Nephron progenitor cell (in vitro differentiated cells): ENCODE results near the gene PRPF18.

ENCODE experiments used
- DNase-seq: peaks from one replicate; pipeline ENCODE4 v3.0.0; 2021
- H3K27ac Mint-ChIP-seq: 2 replicates; pipeline ENCODE4 v1.8.0; 2021; ENCODE audit warnings: mild to moderate bottlenecking, moderate library complexity, mixed read lengths
- H3K27me3 Mint-ChIP-seq: 2 replicates; pipeline ENCODE4 v1.8.0; 2021; ENCODE audit warnings: mild to moderate bottlenecking, low read depth, mixed read lengths; ENCODE audit not compliant: poor library complexity
- H3K36me3 Mint-ChIP-seq: 2 replicates; pipeline ENCODE4 v1.8.0; 2021; ENCODE audit warnings: low read depth, mixed read lengths
- H3K4me1 Mint-ChIP-seq: 2 replicates; pipeline ENCODE4 v1.8.0; 2021; ENCODE audit warnings: mixed read lengths
- H3K4me3 Mint-ChIP-seq: 2 replicates; pipeline ENCODE4 v1.8.0; 2021; ENCODE audit warnings: mild to moderate bottlenecking, moderate library complexity, mixed read lengths
- H3K9me3 Mint-ChIP-seq: 2 replicates; pipeline ENCODE4 v1.8.0; 2021; ENCODE audit warnings: mild to moderate bottlenecking, moderate library complexity, mixed read lengths
- CTCF ChIP-seq: fragments of 200-600 bp; sonication (generic); IDR thresholded peaks from 2 replicates; pipeline ENCODE4 v1.5.0; 2021; ENCODE audit warnings: antibody characterized with exemption

PRPF18 gene

GRCh38 chr10:13612654-13613373, 26.0 kb downstream of the PRPF18 start:
- H3K4me3 Mint-ChIP-seq: no peak overlapping the region
- H3K4me1 Mint-ChIP-seq: peaks cover 39% of the 10 kb centered on the region
- H3K27ac Mint-ChIP-seq: no peak overlapping the region
- no peaks in the 10 kb centered on the region for H3K27me3 Mint-ChIP-seq
- no peak for TF ChIP-seq CTCF
- DNase-seq: no peak
- no peaks in the 10 kb centered on the region for H3K9me3 Mint-ChIP-seq
- H3K36me3 Mint-ChIP-seq: peaks cover 47% of the 10 kb centered on the region

DNA sequence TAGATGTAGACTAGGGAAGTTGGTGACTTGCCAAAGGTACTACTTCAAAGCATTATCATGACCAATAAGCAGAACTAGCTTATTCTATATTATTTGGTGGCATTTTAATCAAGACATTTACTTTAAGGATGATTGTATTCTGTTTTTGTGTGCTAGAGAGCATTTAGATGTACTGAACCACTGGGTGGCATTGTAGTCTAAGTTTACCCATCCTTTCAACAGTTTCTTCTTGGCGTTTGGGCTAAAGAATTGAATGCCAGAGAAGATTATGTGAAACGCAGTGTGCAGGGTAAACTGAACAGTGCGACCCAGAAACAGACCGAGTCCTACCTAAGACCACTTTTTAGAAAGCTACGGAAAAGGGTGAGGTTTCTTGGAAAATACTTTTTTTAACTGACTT, 26.8 kb downstream of the PRPF18 start:
- Mint-ChIP-seq H3K36me3 (peaks cover 53% of the 10 kb centered on the region), H3K4me3 (no peak overlapping the region), H3K27ac (no peak overlapping the region), H3K4me1 (peaks cover 39% of the 10 kb centered on the region), H3K9me3 (no peaks in the 10 kb centered on the region), H3K27me3 (no peaks in the 10 kb centered on the region)
- peak; percentile 27 for TF ChIP-seq CTCF
- DNase-seq: no peak

- no peak for TF ChIP-seq CTCF
- Mint-ChIP-seq H3K27me3 (no peaks in the 10 kb centered on the region), H3K27ac (peak overlapping the region; percentile 97), H3K36me3 (peaks cover 56% of the 10 kb centered on the region), H3K4me3 (no peak overlapping the region), H3K9me3 (no peaks in the 10 kb centered on the region), H3K4me1 (peaks cover 39% of the 10 kb centered on the region)
- DNase-seq: peak; percentile 41
Measured at GRCh38 chr10:13614530-13615332, 28.0 kb downstream of the PRPF18 start.

DNA sequence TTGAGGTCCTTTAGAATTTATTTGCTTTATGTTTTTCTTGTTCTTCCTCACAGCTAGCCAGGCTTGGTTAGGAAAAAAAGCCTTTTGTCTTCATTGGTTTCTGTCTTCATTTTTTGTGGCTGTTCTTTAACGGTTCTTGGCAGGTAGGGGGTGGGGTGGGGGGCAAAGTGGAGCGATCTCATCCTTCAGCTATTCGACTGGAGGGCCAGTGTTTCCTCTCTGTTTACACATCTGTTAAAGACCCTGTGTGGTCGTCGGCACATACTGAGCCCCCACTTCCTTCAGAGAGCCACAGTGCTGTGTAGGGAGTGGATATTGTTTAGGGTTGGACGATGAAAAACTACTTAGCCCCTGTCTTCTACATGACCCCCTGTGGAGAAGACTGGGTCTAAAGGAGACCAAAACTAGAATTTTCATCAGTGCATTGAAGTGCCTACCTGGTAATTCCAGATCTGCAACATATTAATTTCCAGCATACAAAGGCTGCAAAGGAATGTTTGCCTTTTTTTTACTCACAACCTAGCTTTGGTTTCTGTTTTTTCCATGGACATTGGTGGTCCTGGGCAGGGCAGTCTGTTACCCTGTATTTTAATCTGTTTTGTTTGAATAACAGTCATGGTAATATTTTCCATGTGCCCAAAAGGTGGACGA, 29.0 kb downstream of the PRPF18 start:
- H3K9me3 Mint-ChIP-seq: no peaks in the 10 kb centered on the region

DNA sequence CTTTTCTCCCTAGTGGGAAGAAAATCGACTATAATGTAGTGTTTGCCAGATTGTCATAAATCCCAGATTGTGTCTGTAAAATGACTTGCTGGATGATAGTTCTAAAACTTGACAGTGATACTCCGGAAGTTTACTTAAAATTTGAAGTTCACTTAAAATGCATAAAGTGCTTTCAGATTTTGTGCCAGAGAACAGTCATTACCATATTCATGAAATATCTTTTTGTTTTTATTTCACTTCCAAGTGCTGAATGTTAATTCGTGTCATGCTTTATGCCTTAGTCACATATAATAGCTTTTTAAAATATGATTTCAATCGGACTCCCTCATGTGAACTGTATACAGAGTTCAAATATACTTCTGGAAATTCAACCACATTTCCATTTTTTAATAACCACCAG, 30.4 kb downstream of the PRPF18 start:
- TF ChIP-seq CTCF: no peak
- Mint-ChIP-seq H3K36me3 (peaks cover 35% of the 10 kb centered on the region), H3K27me3 (no peaks in the 10 kb centered on the region), H3K4me1 (peaks cover 39% of the 10 kb centered on the region), H3K9me3 (no peaks in the 10 kb centered on the region), H3K27ac (no peak overlapping the region), H3K4me3 (no peak overlapping the region)
- DNase-seq: no peak

More for the DNA sequence above, 29.0 kb downstream of the PRPF18 start:
- no peak for TF ChIP-seq CTCF
- H3K27me3 Mint-ChIP-seq: no peaks in the 10 kb centered on the region
- DNase-seq: peak; percentile 20
- H3K4me3 Mint-ChIP-seq: peak overlapping the region; percentile 58
- peaks cover 46% of the 10 kb centered on the region for H3K36me3 Mint-ChIP-seq
- H3K27ac Mint-ChIP-seq: peak overlapping the region; percentile 97
- H3K4me1 Mint-ChIP-seq: peaks cover 39% of the 10 kb centered on the region
